IPS DF 6.9 (cell line): ENCODE results near the gene LIG1.
"Not testable (repeated sequence)": the region's sequence is repeated elsewhere in the genome, so short reads cannot be mapped to it uniquely, and the experiment has no call there.

Source experiments
- DNase-seq: peaks from one replicate; pipeline ENCODE4 v3.0.0-alpha.2; 2013; ENCODE audit warnings: low read depth, low spot score
- H3K27ac ChIP-seq: one replicate; pipeline ENCODE4 v1.5.1; 2013; ENCODE audit warnings: low read length, control low read depth
- H3K27me3 ChIP-seq: 2 replicates; pipeline ENCODE4 v1.6.1; 2013; ENCODE audit warnings: mild to moderate bottlenecking, low read length; ENCODE audit not compliant: control insufficient read depth, insufficient read depth
- H3K36me3 ChIP-seq: 2 replicates; pipeline ENCODE4 v1.6.1; 2013; ENCODE audit warnings: low read length; ENCODE audit not compliant: control insufficient read depth, insufficient read depth
- H3K4me1 ChIP-seq: 2 replicates; pipeline ENCODE4 v1.6.1; 2013; ENCODE audit warnings: low read length; ENCODE audit not compliant: control insufficient read depth, insufficient read depth
- H3K4me3 ChIP-seq: 2 replicates; pipeline ENCODE4 v1.5.1; 2013; ENCODE audit warnings: mild to moderate bottlenecking, low read length
- H3K9me3 ChIP-seq: 2 replicates; pipeline ENCODE4 v1.6.1; 2013; ENCODE audit warnings: low read length, inconsistent platforms; ENCODE audit not compliant: control insufficient read depth, insufficient read depth
- WGBS: extraction: QIAGEN DNeasy Blood & Tissue Kit; methylation state at CpG from one replicate; pipeline ENCODE4 v1.1.7; 2013; ENCODE audit warnings: mixed read lengths, missing lambda C conversion rate; ENCODE audit not compliant: insufficient read length, insufficient coverage; 5-methylcytosine and 5-hydroxymethylcytosine counted together

The LIG1 gene

GRCh38 chr19:48085076-48085475, 85.1 kb downstream of the LIG1 start:
- no peaks in the 10 kb centered on the region for H3K9me3 ChIP-seq
- H3K36me3 ChIP-seq = no peaks in the 10 kb centered on the region
- no peak overlapping the region for H3K4me3 ChIP-seq
- H3K4me1 ChIP-seq = no peaks in the 10 kb centered on the region
- H3K27ac ChIP-seq = no peak overlapping the region
- no peaks in the 10 kb centered on the region for H3K27me3 ChIP-seq
- no CpG with 5 or more reads among the region's 3 CpGs for WGBS
- DNase-seq = no peak

GRCh38 chr19:48081106-48081505, 89.0 kb downstream of the LIG1 start:
- Histone ChIP-seq H3K4me3 (no peak overlapping the region), H3K27me3 (no peaks in the 10 kb centered on the region), H3K36me3 (no peaks in the 10 kb centered on the region), H3K9me3 (no peaks in the 10 kb centered on the region), H3K4me1 (no peaks in the 10 kb centered on the region), H3K27ac (no peak overlapping the region)
- WGBS = no CpG with 5 or more reads among the region's 5 CpGs
- DNase-seq = no peak

- H3K9me3 ChIP-seq, DNase-seq, H3K4me3 ChIP-seq, H3K36me3 ChIP-seq, H3K27ac ChIP-seq, H3K27me3 ChIP-seq, H3K4me1 ChIP-seq: not testable (repeated sequence)
- WGBS = no CpG with 5 or more reads among the region's 3 CpGs
Measured at GRCh38 chr19:48070177-48070769, 99.9 kb downstream of the LIG1 start.

- Histone ChIP-seq H3K27ac (no peak overlapping the region), H3K36me3 (no peaks in the 10 kb centered on the region), H3K27me3 (no peaks in the 10 kb centered on the region), H3K9me3 (no peaks in the 10 kb centered on the region), H3K4me1 (no peaks in the 10 kb centered on the region), H3K4me3 (no peak overlapping the region)
- DNase-seq = no peak
- no CpG with 5 or more reads among the region's 2 CpGs for WGBS
Measured at GRCh38 chr19:48069435-48069834, 100.7 kb downstream of the LIG1 start.
